Hepatic stellate cell (primary cell): Measurements from ENCODE around the gene STIM1.

ENCODE experiments used
- DNase-seq: peaks from one replicate; pipeline ENCODE4 v3.0.0; 2011; ENCODE audit warnings: low spot score

STIM1 gene

DNA sequence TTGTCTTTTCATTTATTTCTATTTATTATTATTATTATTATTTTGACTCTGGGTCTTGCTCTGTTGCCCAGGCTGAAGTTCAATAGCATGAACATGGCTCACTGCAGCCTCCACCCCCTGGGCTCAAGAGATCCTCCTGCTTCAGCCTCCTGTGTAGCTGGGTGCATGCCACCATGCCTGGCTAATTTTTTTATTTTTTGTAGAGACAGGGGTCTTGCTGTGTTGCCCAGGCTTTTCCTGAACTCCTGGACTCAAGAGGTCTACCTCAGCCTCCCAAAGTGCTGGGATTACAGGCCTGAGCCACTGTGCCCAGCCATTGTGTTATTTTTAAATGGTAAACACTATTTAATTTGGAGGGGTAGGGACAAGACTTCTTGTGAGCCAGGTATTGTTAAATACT, 215.9 kb downstream of the STIM1 start:
- no peak for DNase-seq

- no peak for DNase-seq
Measured at GRCh38 chr11:4071914-4072313, 216.4 kb downstream of the STIM1 start.

GRCh38 chr11:4072668-4073285, 217.3 kb downstream of the STIM1 start:
- peak; percentile 53 for DNase-seq

- no peak for DNase-seq
Measured at GRCh38 chr11:4074266-4074665, 218.8 kb downstream of the STIM1 start.

GRCh38 chr11:4076774-4077173, 221.3 kb downstream of the STIM1 start:
- DNase-seq = no peak

- DNase-seq = no peak
Measured at GRCh38 chr11:4083198-4083597, 227.7 kb downstream of the STIM1 start.

- no peak for DNase-seq
Measured at GRCh38 chr11:4084406-4085125, 229.1 kb downstream of the STIM1 start.

- no peak for DNase-seq
Measured at GRCh38 chr11:4085575-4085974, 230.1 kb downstream of the STIM1 start.

- no peak for DNase-seq
Measured at GRCh38 chr11:4086575-4087353, 231.3 kb downstream of the STIM1 start.

DNA sequence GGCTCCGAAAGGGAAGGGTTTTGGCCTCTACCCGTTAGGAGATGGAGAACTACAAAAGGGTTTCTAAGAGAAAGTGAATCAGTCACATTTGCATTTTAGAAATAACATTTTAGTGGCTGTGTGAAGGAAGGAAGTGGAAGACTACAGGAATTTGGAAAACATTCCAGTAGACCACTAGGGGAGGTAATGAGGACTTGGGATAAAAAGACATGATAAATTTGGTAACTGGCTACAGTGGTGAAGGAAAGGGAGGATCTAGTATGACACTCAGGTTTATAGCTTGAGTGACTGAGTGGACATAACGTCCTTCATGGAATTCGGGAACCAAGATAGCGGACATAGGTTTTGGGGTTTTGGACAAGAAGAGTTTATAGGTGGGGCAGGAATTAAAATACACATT, 232.1 kb downstream of the STIM1 start:
- DNase-seq = peak; percentile 56

- no peak for DNase-seq
Measured at GRCh38 chr11:4090258-4090657, 234.8 kb downstream of the STIM1 start.

GRCh38 chr11:4092026-4092425, 236.6 kb downstream of the STIM1 start:
- no peak for DNase-seq

GRCh38 chr11:4093519-4094347, 238.3 kb downstream of the STIM1 start:
- no peak for DNase-seq

DNA sequence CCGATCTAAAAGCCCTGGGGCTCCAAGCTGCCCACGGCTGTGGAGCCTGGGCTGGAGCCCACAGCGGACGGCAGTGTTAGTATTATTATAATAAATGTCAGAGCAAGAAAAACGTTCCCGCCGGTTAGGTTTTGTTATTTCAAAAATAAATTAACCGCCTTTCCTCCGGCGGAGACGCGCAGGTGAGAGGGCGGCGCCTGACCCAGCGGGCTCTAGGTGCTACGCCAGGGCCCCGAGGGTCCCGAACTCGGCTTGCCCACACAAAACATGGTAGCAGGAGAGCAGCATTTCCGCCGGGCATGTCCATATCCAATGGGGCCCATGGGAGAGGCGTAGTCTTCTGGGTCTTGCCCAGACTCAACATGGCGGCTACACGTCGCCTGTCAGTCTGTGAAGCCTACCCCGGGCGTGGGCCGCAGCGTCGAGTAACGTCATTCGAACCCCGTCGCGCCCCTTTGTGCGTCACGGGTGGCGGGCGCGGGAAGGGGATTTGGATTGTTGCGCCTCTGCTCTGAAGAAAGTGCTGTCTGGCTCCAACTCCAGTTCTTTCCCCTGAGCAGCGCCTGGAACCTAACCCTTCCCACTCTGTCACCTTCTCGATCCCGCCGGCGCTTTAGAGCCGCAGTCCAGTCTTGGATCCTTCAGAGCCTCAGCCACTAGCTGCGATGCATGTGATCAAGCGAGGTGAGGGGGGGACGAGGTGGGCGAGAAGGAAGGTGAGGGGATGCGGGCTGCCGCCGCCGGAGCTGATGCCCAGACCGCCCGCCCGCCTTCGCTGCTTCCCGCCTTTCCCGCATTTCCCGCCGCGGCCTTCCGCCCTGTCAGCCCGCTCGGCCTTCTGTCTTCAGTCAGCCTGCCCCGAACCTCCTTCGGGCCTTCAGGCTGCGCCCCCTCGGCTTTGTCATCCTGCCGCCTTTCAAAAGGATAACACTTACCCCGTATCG, 239.2 kb downstream of the STIM1 start, which contains the start of gene RRM1:
Gene RRM1, plus strand, starts transcription at position 452 of the 944 bp plus-strand sequence. Its CDS starts 214 bp downstream, at position 666.
- DNase-seq = peak; percentile 94

DNA sequence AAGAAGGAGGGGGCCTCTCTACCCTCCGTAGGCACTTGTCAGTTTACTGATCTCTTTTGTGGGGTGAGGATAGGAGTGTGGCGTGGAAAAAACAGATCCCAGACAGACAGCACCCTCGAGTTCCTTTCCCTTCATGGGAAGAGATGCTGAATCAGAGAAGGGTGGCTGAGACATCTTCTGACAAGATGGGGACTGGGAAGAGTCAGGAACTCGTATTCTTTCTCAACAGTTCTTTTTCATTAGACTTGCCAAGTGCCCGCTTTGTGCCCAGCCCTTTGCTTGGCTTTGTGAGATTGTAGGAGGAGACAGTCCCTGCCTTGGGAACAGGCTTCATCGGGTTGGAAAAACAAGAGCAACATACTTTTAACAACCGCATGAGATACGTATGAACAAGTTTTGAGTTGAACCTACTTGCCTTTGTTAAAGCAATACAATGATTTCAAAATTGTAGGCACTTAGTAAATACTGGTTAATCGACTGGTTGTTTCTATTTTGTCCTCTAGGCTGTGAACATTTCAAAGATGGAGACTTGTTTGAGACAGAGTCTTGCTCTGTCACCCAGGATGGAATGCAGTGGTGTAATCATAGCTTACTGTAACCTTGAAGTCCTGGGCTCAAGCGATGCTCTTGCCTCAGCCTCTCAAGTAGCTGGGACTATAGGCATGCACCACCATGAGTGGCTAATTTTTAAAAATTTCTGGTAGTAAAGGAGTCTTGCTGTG, 240.2 kb downstream of the STIM1 start:
- DNase-seq = no peak

- DNase-seq = no peak
Measured at GRCh38 chr11:4098026-4098621, 242.7 kb downstream of the STIM1 start.

DNA sequence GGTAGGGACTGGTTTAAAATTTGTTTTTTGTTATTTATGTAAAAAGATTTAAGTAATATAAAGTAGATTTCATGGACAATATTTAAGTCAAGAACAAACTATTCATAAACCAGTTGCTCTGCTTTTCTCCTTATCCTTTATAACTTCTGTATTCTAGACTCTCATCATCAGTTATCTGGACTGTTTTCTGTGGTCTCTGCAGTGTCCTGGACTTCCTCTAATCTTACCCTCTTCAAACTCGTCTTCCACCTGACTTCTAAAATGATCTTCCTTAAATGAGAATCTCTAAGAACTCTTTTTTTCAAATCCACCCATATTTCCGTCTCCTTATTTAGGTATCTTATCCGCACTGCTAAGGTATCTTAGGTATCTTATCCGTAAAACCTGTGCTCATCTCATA, 247.2 kb downstream of the STIM1 start:
- DNase-seq = no peak

DNA sequence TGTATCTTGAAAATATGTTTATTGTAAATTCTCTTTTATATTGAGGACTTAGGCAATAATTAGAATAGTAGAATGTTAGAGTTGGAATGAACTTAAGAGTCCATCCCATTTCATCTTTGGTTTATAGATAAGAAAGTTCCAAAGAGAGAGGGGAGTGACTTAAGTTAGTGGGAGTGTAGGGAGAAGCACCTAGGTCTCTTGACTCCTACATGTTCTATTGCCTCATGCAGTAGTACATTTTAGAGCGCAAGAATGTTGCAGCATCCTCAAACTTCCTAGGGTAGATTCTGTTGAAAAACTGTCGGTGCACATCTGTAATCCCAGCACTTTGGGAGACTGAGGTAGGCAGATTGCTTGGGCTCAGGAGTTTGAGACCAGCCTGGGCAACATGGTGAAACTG, 247.8 kb downstream of the STIM1 start:
- DNase-seq = no peak

- no peak for DNase-seq
Measured at GRCh38 chr11:4105916-4106315, 250.5 kb downstream of the STIM1 start.

GRCh38 chr11:4111834-4112233, 256.4 kb downstream of the STIM1 start:
- no peak for DNase-seq
